GM19238 (cell line): Measurements from ENCODE around the gene LZTS3.
"Not testable (repeated sequence)": the region's sequence is repeated elsewhere in the genome, so short reads cannot be mapped to it uniquely, and the experiment has no call there.

Experiments used
- DNase-seq: peaks from one replicate; pipeline ENCODE4 v3.0.0; 2011; ENCODE audit warnings: low spot score; ENCODE audit not compliant: insufficient read length

Gene LZTS3

GRCh38 chr20:3172933-3173609, at the start of gene LZTS3:
LZTS3 (minus strand) TSS chr20:3173549; CDS start chr20:3167163, 6,386 bp downstream.
- peak; percentile 73 for DNase-seq

GRCh38 chr20:3221398-3222226, 48.3 kb upstream of the LZTS3 start:
- no peak for DNase-seq

- peak; percentile 71 for DNase-seq
Observed at GRCh38 chr20:3218307-3218988, 45.1 kb upstream of the LZTS3 start.

- not testable (repeated sequence) for DNase-seq
Observed at GRCh38 chr20:3215359-3215917, 42.1 kb upstream of the LZTS3 start.

GRCh38 chr20:3213226-3213625, 39.9 kb upstream of the LZTS3 start:
- DNase-seq, result no peak

DNA sequence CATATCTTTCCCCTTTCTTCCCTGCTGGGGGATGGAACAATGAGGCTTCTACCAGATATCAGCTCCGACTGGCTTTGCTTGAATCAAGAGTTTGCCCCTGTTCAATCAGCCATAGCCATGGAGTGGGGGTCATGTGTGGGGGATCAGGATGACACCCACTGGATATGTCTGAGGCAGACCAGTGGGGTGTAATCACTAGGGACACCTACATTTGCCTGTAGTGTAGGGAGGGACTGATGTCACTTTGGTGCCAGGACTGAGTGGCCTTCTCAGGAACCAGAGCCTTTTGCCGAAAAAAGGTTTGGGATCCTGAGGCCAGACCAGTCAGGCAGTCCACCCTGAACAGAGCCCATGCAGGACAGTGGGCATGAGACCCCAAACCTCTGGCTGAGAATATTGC, 37.0 kb upstream of the LZTS3 start:
- DNase-seq, result no peak

DNA sequence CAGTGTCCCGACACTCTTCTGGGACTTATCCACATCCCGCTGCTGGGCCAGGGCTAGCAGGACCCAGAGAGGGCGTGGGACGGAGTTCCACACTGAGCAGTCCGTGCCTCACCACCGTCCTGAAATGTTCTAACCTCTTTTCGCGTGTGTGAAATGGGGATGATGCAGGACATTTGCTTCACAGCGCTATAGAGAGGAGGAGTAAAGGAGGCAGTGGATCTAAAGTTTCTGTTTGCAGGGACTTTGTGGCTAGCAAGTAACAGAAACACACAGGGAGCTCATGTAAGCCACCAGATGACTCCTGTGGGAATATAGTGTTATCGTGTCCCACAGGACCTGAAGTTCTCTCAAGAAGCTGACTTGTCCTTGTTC, 36.6 kb upstream of the LZTS3 start:
- DNase-seq, result no peak

- peak; percentile 74 for DNase-seq
Observed at GRCh38 chr20:3209257-3209945, 36.1 kb upstream of the LZTS3 start, which contains the start of gene ITPA. ITPA (plus strand) TSS chr20:3209498; CDS start chr20:3209552, 54 bp downstream.

DNA sequence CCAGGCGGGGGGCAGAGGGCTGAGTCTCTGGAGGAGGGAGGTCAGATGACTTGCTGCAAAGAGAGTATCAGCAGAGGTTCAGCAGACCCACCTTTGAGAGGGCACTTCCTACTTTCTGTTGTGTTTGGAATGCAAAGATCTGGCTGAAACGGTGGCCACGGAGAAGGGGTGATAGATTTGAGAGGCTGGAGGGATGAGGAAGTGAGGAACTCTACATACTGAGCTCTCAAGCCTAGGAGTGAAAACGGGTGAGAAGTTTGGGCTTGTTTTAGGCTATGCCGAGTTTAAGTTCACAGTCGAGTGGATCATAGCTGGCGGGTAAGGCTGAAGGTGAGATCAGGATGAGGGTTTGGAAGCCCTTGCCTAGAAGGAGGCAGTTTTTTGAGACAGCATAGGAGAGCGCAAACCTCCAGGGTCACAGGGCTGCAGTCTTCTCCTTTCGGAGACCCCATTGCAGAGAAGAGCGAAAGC, 35.5 kb upstream of the LZTS3 start:
- no peak for DNase-seq

- DNase-seq, result peak; percentile 87
Observed at GRCh38 chr20:3204124-3204794, 30.9 kb upstream of the LZTS3 start, which contains the start of gene DDRGK1. DDRGK1 (minus strand) TSS chr20:3204682; CDS start chr20:3204627, 55 bp downstream.

DNA sequence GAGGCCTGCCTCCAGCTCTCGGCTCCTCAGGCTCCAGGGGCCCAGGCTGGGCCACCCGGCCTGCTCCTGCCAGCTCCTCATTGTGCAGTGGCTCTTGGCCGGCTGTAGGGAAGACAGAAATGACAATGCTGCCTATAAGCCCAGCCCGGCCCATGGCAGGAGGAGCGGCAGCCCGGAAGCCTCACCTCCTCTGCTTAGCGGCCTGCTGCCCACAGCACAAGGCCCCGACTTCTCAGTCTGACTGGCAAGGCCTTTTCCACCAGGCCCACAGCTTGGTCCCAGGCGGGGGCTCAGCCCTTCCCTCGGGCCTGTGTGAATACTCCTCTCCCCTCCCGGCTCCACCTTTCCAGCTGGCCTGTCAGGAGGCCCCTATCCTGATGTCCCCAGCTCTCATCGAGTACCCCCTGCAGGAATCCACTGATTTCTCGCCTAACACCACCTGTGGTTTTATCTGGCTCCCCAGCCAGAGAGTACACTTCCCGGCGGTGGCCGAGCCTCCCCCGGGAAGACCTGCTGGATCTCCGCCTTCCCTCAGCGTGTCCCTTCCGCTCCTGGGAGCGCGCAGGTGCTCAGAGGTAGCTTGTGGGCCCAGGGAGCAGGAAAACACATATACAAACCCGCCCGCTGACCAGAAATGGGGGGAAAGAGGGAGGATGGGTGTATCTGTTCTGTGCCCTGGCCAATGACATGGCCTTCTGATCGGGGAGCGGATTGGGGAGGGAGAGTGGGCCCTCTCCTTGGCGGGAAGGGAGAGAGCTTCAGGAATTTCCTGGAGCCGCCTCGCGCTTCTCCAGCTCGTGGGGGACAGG, 30.2 kb upstream of the LZTS3 start:
- peak; percentile 32 for DNase-seq

- no peak for DNase-seq
Observed at GRCh38 chr20:3202965-3203314, 29.6 kb upstream of the LZTS3 start.

- no peak for DNase-seq
Observed at GRCh38 chr20:3199976-3200755, 26.8 kb upstream of the LZTS3 start.

GRCh38 chr20:3199206-3199605, 25.9 kb upstream of the LZTS3 start:
- no peak for DNase-seq

DNA sequence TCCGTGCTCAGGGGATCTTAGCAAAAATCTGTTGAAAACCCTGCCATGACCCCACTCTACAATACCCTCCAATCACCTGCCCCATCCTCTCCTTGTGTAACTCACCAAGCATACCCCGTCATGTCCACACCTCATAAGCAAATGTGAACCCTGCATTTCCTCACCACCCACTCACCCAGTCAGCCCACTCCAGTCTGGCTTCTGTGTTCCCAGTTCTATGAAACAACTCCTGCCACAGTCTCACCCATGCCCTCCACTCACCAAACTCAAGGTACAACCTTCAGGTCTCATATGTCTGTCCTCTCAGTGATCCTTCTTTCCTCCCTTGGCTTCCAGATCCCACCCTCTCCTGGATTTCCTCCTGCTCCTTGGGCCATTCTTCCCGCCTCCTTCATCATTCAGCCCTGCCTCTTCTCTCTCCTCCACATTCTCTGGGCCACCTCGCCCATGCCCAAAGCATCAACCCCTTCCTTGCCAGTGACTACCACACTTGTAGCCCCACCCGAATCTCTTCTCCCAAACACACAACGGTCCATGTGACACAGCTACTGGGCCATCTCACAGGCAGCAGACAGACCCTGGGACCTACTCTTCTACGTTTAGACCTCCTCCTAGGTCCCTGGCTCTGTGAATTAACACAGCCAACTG, 22.4 kb upstream of the LZTS3 start:
- no peak for DNase-seq

- no peak for DNase-seq
Observed at GRCh38 chr20:3194617-3195280, 21.4 kb upstream of the LZTS3 start.

GRCh38 chr20:3193806-3194616, 20.7 kb upstream of the LZTS3 start:
- DNase-seq, result no peak
